HuH-7.5 (cell line): ENCODE measurements around the gene NAPSA.

Experiments used
- DNase-seq: peaks from one replicate; pipeline ENCODE4 v3.0.0; 2011; ENCODE audit warnings: low spot score

Gene NAPSA

DNA sequence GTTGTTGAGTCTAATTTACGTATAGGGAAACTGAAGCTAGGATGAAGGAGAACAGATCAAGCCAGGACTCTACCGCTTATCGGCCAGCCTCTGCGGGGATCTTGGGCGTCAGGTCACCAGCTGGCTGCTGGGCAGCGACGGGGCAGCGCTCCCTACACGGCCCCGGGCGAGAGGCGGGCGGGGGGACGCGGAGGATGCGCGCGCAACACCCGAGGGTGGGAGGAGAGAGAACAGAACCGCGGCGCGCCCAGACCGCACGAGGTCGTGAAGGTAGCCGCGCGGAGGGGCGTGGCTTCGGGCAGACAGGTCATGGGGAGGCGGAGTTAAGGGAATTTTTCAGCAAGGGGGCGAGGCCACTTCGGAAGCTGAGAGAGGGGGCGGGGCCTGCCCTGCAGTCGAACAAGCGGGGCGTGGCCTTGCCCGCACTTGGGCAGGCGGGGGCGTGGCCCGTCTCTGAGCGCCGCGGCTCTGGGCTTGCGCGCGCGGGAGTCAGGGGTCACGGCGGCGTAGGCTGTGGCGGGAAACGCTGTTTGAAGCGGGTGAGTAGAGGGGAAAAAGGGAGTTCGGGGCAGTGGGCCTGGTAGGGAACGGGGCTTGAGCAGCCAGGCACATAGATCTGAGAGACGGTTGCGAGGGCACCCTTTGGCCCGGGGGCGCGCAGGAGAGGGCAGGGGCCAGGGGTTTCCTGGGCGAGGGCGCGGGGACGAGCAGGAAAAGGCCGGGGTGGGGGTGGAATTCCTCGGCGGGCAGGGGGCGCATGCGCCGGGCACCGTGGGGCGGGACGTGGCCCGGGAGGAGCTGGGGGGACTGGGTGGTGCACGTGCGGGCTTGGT, 18.6 kb upstream of the NAPSA start, which contains the start of gene POLD1:
Gene POLD1 (plus strand): TSS at position 496 of the 833 bp plus-strand sequence. CDS start 14,505 bp downstream, outside the sequence.
- DNase-seq = peak; percentile 99

DNA sequence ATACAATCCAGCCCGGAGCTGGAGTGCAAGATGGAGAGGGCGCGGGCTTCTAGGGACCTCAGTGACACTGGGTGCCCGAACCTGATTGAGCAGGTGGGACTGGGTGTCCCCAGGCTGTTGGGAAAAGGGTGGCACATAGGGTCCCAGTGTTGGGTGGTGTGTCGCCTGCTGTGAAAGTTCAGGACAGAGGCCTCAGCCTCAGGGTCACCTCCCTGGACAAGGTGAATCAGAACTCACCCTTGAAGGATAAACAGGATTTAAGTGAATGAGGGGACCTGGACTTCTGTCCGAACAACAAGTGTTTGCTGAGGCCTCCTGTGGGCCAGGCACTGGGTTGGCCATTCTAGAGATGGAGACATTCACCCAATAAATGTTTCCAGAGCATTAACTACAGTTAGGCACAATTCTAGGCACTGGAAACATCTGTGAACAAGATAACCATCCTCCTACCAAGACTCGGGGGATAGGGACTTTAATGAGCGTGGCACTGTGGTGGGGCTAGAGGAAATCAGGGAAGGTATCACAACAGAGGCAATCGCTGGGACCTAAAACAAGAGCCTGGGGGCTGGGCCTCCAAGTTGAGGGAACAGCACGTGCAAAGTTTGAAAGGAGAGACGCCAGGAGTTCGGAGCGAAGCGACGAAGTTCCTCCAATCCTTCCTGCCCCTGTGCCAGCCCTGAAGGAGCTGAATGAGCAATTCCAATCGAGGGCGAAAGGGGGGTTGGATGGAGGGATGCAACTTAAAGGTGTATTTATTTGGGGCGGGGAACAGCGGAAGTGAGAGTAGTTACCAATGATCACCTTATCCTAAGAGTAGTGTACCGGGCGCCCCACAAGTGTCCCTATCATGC, 17.8 kb upstream of the NAPSA start:
- no peak for DNase-seq

DNA sequence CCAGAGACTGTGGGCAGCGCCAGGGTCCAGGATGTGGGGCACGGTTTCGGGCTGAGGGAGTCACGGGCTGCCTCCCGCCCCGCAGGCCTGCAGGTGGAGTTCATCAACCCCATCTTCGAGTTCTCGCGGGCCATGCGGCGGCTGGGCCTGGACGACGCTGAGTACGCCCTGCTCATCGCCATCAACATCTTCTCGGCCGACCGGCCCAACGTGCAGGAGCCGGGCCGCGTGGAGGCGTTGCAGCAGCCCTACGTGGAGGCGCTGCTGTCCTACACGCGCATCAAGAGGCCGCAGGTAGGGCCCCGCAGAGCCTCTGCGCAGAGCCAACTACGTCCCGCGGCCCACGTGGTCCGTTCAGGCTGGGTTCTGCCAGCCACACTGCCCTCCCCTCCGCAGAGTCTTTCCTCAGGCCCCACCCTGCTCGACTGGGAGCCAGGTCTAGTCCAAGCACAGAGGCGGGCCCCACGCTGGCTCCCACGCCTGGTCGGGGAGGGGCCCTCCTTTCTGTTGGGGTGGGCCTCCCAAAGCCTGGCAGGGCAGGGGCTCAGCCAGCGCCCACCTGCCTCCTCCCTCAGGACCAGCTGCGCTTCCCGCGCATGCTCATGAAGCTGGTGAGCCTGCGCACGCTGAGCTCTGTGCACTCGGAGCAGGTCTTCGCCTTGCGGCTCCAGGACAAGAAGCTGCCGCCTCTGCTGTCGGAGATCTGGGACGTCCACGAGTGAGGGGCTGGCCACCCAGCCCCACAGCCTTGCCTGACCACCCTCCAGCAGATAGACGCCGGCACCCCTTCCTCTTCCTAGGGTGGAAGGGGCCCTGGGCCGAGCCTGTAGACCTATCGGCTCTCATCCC, 16.7 kb upstream of the NAPSA start:
- no peak for DNase-seq

DNA sequence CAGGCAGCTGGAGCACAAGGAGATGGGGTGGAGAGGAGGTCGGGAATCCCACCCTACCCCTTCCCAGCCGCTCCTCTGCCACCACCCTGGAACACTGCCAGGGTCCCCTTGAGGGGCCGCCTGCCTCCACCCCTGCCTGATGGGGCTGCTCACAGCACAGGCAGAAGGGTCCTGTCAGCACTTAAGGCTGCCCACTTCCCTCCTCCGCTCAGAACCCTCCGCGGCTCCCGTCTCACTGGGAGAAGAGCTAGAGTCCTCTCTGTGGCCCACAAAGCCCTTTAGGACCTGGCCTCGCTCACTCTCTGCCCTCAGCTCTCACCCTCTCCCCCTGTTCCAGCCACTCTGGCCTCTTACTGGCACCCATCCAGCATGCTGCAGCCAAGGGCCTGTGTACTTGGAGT, 15.3 kb upstream of the NAPSA start:
- DNase-seq = no peak

DNA sequence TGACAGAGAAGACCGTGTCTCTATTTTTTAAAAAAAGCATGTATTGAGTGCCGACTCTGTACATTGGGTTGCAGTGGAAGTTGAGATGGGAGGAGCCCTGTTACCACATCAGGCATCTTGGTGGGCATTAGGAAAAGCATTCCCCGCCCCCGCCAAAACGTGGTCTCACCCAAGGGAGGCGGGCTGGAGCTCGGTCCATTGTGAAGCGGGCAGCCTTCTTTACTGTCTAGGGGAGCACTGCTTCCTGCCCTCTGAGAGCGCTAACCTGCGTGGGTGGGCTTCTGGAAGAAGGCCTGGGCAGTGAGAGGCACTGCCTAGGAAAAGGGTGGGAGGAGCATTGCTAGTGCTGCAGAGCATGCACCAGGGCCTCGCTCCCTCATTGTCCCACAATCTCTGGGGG, 14.7 kb upstream of the NAPSA start:
- no peak for DNase-seq

DNA sequence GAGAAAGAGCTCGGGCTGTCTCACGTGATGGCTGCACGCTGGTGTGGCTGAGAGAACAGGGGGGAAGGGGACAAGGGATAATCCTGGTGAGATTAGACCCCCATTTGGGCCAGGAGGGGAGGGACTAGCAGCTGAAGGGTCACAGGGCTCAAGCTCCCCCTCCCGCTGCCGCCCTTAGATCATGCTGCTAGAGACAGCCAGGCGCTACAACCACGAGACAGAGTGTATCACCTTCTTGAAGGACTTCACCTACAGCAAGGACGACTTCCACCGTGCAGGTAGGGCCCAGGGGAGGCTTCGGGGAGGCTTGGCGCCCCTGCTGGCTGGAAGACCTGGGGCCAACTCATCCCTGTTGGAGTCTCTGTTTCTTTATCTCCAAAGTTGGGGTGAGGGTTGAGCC, 14.2 kb upstream of the NAPSA start:
- no peak for DNase-seq

DNA sequence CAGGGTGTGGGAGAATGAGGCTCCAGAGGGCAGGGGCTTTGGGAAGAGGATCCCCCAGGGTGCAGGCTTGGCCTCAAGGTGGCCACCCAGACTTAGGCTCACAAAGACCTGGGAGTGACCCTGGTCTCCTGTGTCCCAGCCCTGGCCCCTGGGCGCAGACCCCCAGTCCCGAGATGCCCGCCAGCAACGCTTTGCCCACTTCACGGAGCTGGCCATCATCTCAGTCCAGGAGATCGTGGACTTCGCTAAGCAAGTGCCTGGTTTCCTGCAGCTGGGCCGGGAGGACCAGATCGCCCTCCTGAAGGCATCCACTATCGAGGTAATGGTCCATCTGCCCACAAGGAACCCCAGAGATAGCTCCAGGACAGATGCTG, 13.4 kb upstream of the NAPSA start:
- DNase-seq = no peak

DNA sequence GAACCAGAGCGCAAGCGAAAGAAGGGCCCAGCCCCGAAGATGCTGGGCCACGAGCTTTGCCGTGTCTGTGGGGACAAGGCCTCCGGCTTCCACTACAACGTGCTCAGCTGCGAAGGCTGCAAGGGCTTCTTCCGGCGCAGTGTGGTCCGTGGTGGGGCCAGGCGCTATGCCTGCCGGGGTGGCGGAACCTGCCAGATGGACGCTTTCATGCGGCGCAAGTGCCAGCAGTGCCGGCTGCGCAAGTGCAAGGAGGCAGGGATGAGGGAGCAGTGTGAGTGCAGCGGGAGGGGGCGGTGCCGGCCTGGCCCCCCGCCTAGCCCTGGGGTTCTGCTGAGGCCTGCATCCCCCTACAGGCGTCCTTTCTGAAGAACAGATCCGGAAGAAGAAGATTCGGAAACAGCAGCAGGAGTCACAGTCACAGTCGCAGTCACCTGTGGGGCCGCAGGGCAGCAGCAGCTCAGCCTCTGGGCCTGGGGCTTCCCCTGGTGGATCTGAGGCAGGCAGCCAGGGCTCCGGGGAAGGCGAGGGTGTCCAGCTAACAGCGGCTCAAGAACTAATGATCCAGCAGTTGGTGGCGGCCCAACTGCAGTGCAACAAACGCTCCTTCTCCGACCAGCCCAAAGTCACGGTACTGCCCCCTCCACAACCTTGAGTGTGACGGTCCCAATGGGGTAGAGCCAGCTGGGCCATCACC, 12.9 kb upstream of the NAPSA start:
- DNase-seq = no peak

DNA sequence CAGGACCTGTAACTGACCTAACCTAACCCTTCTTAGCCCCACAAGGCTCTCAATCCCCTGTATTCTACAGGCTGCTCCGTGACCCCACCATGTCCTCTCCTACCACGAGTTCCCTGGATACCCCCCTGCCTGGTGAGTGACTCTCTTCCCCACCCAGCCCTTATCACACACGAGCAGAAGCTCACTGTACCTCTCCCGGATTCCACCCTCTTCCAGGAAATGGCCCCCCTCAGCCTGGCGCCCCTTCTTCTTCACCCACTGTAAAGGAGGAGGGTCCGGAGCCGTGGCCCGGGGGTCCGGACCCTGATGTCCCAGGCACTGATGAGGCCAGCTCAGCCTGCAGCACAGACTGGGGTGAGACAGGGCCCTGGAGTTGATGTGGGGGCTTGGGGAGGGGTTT, 12.1 kb upstream of the NAPSA start:
- DNase-seq = no peak

DNA sequence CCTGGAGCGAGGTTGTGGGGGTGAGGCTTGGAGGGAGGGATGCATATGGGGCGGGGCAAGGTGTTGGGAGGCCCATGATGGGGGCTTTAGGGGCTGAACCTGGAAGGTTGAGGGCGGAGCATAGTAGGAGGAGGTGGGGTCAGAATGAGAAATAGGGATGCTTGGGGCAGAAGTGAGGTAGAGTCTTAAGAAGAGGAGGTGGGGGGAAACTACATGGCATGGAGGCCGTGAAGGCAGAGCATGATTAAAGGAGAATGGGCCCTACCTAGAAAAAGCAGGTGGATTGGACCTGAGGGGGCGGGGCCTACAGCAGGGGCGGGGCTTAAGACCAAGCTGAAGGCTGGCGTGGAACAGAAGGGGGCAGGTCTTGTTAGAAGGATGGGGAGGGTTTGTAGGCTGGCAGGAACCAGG, 11.6 kb upstream of the NAPSA start:
- no peak for DNase-seq

DNA sequence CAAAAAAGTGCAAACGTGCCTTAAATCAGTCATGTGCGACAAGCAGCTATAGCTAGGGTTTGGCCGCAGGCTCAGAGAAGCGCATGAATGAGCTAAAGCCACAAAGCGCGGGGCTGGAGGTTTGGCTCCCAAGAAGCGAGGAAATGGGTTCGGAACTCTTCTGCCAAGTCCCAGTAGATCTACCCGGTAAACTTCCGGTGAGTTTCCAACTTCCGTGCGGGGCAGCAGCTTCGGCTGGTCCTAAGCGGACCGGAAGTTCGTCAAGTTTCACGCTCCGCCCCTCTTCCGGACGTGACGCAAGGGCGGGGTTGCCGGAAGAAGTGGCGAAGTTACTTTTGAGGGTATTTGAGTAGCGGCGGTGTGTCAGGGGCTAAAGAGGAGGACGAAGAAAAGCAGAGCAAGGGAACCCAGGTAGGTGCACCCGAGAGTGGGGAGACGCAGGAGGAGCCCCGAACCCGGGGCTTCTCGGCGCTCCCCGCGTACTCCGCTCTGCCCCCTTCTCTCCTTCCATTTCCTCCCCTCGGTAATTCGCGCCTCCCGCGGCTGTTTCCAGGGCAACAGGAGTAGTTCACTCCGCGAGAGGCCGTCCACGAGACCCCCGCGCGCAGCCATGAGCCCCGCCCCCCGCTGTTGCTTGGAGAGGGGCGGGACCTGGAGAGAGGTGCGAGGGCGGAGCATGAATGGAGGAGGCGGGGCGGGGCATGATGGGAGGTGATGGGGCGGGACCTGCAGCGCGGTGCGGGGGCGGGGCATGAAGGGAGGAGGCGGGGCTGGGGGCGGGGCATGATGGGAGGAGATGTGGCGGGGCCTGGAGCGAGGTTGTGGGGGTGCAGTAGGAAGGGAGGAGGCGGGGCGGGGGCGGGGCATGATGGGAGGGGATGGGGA, 11.0 kb upstream of the NAPSA start, which contains the start of gene NR1H2:
Gene NR1H2 (plus strand): TSS at position 292 of the 885 bp plus-strand sequence. CDS start 1,149 bp downstream, outside the sequence.
- peak; percentile 90 for DNase-seq

DNA sequence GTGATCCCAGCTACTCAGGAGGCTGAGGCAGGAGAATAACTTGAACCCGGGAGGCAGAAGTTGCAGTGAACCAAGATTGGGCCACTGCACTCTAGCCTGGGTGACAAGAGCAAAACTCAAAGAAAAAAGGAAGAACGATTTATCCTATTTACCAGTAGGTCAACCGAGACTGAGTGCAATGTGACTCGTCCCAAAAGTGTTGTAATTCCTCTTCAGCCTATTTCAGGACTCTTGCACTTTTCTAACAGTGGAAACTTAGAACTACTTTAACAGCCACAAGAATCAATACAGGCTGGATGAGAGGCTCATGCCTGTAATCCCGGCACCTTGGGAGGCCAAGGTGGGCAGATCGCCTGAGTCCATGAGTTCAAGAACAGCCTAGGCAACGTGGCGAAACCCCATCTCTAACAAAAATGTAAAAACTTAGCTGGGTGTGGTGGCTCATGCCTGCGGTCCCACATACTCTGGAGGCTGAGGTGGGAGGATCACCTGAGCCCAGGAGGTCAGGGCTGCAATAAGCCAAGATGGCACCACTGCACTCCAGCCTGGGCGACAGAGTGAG, 6.6 kb upstream of the NAPSA start:
- DNase-seq = no peak

DNA sequence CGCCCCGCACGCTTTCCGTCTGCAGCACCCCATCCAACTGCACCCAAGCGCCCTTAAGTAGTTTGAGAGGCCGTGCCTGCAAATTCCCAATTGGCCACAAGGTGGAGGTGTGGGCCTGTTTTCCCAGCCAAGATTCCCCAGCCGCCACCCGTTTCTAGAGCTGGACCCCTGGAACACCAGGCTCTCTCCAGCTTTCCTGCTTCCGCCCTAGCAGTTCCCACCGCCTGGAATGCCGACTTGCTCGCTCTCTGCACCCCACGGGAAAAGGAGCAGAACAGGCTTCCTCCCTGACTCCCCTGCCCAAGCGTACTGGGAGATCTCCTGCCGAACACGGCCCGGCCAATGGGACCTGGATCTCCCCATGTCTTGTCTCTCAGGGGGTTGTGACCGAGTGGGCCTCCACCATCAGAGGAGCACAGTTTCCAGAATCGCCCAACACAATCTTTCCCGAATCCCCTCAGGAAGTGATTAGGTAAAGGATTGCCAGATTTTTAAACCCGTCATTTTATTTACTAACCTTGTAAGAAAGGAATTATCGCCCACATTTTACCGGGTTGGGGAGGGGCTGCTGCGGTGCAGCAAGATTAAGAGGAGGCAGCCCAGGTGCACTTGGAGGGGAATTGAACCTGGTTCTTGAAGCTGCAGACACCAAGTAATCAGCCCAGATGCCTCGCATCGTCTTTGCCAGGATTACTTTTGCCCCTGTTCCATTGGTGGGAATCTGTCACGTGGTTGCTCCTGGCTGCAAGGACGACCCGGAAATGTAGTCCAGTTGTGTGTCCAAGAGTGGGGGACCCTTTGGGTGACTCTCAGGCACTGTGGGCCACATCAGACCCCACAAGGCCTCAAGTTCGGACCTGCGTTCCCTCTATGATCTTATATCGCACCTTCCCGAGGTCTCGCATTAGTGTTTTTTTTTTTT, 3.5 kb upstream of the NAPSA start:
- peak; percentile 72 for DNase-seq

DNA sequence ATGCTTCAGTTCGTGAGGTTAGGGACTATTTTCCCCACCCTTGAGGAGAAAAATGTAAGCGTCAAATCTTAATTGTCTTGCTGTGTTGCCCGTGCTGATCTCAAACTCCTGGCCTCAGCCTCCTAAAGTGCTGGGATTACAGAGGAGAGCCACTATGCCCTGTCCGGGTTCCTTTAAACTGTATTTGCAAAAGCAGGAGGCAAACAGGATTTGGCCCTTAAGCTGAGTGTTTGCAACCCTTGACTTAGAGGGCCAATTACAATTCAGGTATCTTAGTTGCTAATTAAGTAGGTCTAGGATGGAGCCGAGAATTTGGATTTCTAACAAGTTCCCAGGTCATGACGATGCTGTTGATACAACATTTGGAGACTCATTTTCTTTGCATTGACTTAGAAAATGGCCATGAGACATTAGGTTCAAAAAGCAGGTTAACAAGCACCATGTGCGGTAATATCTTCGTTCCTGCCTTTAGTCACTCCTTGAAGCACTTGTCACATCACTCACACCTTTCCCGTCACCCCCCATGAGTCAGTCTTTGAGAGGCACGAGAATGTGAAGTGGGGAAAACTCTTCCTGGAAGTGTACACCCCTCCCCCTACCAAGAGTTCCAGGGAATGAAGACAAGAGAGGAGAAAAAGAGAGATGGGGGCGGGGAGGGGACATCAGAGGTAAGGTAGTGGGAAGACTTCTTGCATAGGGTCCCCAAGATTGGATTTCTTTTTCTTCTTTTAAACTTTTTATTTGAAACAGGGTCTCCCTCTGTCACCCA, 2.6 kb downstream of the NAPSA start:
- no peak for DNase-seq

DNA sequence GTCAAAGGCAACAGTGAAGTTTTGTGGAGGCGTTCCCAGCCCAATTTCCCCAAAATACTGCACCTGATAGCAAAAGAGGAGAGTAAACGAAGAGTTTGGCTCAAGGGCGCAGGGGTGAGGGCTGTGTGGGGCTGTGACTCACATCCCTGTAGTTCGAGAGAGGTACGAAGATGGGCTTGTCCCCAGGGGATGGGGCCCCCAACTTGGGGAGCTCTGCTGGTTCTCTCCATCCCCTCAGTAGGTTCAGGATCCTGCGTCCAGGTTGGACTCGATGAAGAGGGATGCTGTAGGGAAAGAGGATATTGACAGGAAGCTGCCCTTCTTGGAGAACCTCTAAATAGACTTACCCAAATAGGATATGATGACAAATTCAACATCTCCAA, 3.4 kb downstream of the NAPSA start:
- no peak for DNase-seq

DNA sequence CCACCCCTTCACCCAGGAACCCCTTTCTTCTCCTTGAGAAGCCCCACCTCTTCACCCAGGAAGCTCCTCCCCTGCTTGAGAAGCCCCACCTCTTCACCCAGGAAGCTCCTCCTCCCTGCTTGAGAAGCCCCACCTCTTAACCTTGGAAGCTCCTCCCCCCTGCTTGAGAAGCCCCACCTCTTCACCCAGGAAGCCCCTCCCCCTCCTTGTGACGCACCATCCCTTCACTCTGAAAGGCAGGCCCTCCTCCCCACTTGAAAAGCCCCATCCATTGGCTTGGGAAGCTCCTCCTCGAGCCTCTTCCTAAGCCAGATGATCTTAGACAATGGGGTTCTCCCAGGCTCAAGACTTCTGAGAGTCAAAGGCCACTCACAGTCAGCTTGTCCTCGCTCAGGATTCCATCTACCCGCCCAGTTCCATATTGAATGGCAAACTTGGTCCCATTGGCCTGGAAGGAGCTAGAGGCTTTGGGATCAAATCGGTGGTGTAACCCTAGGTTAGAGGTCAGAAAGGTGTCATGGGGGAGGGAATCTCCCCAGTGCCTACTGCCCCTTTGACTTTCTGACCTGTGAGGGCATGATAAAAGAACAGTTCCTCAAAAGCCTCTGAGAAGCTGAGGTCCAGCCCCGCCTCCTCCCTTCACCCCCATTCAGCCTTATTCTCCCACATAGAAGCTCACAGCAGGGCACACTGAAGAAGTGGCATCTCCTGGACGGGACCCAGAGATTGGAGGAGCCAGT, 4.0 kb downstream of the NAPSA start:
- no peak for DNase-seq

DNA sequence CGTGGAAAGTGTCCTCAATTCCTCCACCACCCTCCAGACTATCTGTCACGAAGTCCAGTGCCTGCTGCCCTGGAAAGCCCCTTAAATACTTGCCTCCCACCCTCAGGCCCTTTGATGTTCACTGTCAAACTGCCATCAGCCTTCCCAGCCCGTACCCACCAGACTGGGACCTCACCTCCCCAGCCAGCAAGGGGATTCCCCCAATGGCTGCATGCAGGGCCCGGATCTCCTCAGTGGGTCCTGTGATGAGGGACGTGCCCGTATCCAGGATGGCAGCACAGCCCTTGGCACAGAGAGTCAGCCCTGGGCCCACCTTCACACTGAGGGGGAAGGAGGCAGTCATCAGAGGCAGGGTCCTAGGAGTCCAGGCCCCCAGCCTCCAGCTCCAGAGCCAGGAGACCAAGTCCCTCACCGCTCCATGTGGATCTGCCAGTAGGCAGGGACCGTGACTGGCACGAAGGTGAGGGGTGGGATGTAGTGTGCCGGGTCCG, 6.1 kb downstream of the NAPSA start:
- DNase-seq = no peak
